ENCODE measurements around the gene LTF.

The LTF gene

DNA sequence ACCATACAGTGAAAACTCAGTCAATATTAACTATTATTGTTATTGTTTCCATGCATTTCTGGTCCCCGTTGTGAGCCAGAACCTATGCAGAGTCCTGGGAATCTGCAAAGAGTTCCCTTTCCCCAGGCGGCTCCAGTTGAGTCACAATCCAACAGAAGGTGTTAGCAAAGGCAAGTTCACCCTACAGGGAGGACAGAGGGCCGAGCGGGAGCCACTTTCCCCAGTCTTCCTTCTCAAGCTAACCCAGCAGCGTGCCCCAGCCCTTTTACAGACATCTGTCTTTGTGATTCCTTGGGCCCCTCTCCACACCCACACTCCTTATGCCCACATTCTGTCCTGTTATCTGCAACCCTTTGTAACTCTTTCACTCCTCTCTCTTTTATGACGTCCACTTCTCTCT lies 13.1 kb upstream of the LTF start:
- no peaks in the 10 kb centered on the region for H3K36me3 ChIP-seq (replicated peaks; ENCODE audit: low read depth, low read length)
- H3K27ac ChIP-seq (ENCODE audit: low read length), result no peak overlapping the region
- H3K9me3 ChIP-seq (ENCODE audit: insufficient read depth, low read length), result no peaks in the 10 kb centered on the region

DNA sequence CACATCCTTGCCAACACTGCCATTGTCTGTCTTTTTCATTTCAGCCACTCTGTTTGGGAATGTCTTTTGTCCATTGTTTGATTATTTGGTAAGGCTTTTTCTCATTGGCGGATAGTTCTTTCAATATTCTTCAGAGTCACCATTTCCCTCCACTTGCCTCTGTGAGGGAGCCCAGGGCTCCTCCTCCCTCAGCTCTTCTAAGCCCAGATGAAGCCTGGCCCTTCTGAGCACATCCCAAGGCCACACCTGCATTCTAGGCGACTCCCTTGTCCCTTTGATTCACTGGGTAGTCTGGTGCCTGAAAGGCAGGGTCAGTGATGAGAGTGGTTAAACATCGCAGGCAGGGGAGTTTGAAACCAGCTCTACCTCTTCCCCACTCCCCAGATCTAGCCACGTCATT lies 12.4 kb upstream of the LTF start:
- Histone ChIP-seq H3K36me3 (replicated peaks; ENCODE audit: low read depth, low read length) (no peaks in the 10 kb centered on the region), H3K4me1 (ENCODE audit: low read length) (no peaks in the 10 kb centered on the region; the same call in 1 of the 2 replicates), H3K9me3 (ENCODE audit: insufficient read depth, low read length) (no peaks in the 10 kb centered on the region), H4K20me1 (ENCODE audit: insufficient read depth, low read length) (no peaks in the 10 kb centered on the region), H3K4me3 (ENCODE audit: low read length) (no peak overlapping the region), H3K79me2 (ENCODE audit: low read length) (no peaks in the 10 kb centered on the region), H2AFZ (ENCODE audit: low read depth, low read length) (no peak overlapping the region), H3K27me3 (ENCODE audit: low read depth, low read length) (peaks cover 78% of the 10 kb centered on the region), H3K4me2 (ENCODE audit: low read length) (no peak overlapping the region), H3K9ac (ENCODE audit: low read length) (no peak overlapping the region), H3K27ac (ENCODE audit: low read length) (no peak overlapping the region)
- TF ChIP-seq EZH2phosphoT487 (IDR thresholded peaks at IDR 0.05; ENCODE audit: low read depth), result no peak
- TF ChIP-seq, protein P1, sequence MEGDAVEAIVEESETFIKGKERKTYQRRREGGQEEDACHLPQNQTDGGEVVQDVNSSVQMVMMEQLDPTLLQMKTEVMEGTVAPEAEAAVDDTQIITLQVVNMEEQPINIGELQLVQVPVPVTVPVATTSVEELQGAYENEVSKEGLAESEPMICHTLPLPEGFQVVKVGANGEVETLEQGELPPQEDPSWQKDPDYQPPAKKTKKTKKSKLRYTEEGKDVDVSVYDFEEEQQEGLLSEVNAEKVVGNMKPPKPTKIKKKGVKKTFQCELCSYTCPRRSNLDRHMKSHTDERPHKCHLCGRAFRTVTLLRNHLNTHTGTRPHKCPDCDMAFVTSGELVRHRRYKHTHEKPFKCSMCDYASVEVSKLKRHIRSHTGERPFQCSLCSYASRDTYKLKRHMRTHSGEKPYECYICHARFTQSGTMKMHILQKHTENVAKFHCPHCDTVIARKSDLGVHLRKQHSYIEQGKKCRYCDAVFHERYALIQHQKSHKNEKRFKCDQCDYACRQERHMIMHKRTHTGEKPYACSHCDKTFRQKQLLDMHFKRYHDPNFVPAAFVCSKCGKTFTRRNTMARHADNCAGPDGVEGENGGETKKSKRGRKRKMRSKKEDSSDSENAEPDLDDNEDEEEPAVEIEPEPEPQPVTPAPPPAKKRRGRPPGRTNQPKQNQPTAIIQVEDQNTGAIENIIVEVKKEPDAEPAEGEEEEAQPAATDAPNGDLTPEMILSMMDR (IDR thresholded peaks at IDR 0.05; ENCODE audit: low read depth, low read length), result no peak

More for the DNA sequence above, 13.1 kb upstream of the LTF start:
- Histone ChIP-seq H3K79me2 (ENCODE audit: low read length) (no peaks in the 10 kb centered on the region), H3K4me2 (ENCODE audit: low read length) (no peak overlapping the region), H3K27me3 (ENCODE audit: low read depth, low read length) (peaks cover 74% of the 10 kb centered on the region), H2AFZ (ENCODE audit: low read depth, low read length) (no peak overlapping the region), H3K4me3 (ENCODE audit: low read length) (no peak overlapping the region), H3K9ac (ENCODE audit: low read length) (no peak overlapping the region), H4K20me1 (ENCODE audit: insufficient read depth, low read length) (no peaks in the 10 kb centered on the region), H3K4me1 (ENCODE audit: low read length) (no peaks in the 10 kb centered on the region; the same call in 1 of the 2 replicates)
- TF ChIP-seq EZH2phosphoT487 (IDR thresholded peaks at IDR 0.05; ENCODE audit: low read depth), result no peak
- TF ChIP-seq, protein P1 (IDR thresholded peaks at IDR 0.05; ENCODE audit: low read depth, low read length), result no peak

DNA sequence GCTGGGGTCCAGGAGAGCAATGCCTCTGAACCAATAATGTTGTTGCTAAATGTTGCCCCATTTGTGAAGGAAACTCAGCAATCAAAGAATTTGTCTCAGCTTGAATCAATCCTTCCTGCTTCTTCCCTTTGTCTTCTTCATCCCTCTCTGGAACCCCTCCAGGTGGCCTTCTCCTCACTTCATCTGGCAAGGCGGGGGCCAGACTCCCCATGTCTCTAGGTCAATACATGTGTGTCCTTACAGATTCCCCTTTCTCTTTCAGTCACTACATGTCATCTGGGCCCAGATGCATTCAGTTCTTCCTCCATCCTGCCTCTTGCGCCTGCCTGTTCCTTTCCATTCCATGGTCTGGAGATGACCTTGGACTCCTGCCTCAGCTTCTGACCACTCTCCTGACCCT lies 8.0 kb upstream of the LTF start:
- H3K4me1 ChIP-seq (ENCODE audit: low read length), result no peaks in the 10 kb centered on the region
- no peak overlapping the region for H3K4me3 ChIP-seq (ENCODE audit: low read length)
- H3K9me3 ChIP-seq (ENCODE audit: insufficient read depth, low read length), result no peaks in the 10 kb centered on the region
- no peak overlapping the region for H3K4me2 ChIP-seq (ENCODE audit: low read length)
- no peaks in the 10 kb centered on the region for H3K36me3 ChIP-seq (replicated peaks; ENCODE audit: low read depth, low read length)
- H3K27me3 ChIP-seq (ENCODE audit: low read depth, low read length), result peaks cover 61% of the 10 kb centered on the region
- H3K9ac ChIP-seq (ENCODE audit: low read length), result no peak overlapping the region
- no peak overlapping the region for H2AFZ ChIP-seq (ENCODE audit: low read depth, low read length)
- no peaks in the 10 kb centered on the region for H4K20me1 ChIP-seq (ENCODE audit: insufficient read depth, low read length)
- TF ChIP-seq EZH2phosphoT487 (IDR thresholded peaks at IDR 0.05; ENCODE audit: low read depth), result no peak
- TF ChIP-seq, protein P1 (IDR thresholded peaks at IDR 0.05; ENCODE audit: low read depth, low read length), result no peak
- no peaks in the 10 kb centered on the region for H3K79me2 ChIP-seq (ENCODE audit: low read length)
- no peak overlapping the region for H3K27ac ChIP-seq (ENCODE audit: low read length)

DNA sequence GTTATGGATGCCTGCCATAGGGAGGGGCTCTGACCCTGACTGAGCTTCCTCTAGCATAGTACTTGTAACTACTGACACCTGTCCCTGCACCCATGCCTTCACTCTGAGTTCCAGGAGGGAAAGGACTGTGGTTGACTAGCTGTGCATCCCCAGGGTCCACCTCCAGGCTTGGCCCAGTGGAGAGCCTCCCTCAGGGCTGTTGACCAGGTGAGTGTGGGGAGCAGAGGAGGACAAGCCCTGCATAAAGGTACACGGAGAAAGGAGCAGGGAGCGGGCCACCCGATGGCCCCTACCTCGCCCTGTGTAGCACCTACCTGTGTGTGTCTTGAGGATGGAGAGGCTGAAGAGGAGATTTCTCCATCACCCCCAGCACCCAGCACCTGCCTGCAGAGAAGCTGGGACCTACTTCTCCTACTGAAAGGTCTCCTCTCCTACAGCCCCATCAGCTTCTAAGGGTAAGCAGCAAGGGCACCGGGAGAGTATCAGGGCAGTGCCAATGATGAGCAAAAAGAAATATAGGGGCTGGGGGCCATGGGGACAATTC lies 6.7 kb upstream of the LTF start:
- Histone ChIP-seq H3K4me3 (ENCODE audit: low read length) (no peak overlapping the region), H2AFZ (ENCODE audit: low read depth, low read length) (no peak overlapping the region), H3K4me1 (ENCODE audit: low read length) (no peaks in the 10 kb centered on the region), H3K36me3 (replicated peaks; ENCODE audit: low read depth, low read length) (no peaks in the 10 kb centered on the region), H3K27ac (ENCODE audit: low read length) (no peak overlapping the region), H3K9ac (ENCODE audit: low read length) (no peak overlapping the region), H3K79me2 (ENCODE audit: low read length) (no peaks in the 10 kb centered on the region), H4K20me1 (ENCODE audit: insufficient read depth, low read length) (no peaks in the 10 kb centered on the region), H3K4me2 (ENCODE audit: low read length) (no peak overlapping the region), H3K27me3 (ENCODE audit: low read depth, low read length) (peaks cover 49% of the 10 kb centered on the region), H3K9me3 (ENCODE audit: insufficient read depth, low read length) (no peaks in the 10 kb centered on the region)
- TF ChIP-seq, protein P1 (IDR thresholded peaks at IDR 0.05; ENCODE audit: low read depth, low read length), result no peak
- TF ChIP-seq EZH2phosphoT487 (IDR thresholded peaks at IDR 0.05; ENCODE audit: low read depth), result no peak

Measured in OCI-LY3 (cell line).